ENCODE results near the gene CRIP2. TPM values are rescaled to one million over a fixed set of nuclear protein-coding genes. Genes with fewer than 3 reads are reported as not detected.

The CRIP2 gene
- total and polyA plus RNA-seq, 2 of the 13 experiments (the other 11 are each of a cell fraction or from before 2014, with no cell fraction given): 31.6 to 37.9 TPM

DNA sequence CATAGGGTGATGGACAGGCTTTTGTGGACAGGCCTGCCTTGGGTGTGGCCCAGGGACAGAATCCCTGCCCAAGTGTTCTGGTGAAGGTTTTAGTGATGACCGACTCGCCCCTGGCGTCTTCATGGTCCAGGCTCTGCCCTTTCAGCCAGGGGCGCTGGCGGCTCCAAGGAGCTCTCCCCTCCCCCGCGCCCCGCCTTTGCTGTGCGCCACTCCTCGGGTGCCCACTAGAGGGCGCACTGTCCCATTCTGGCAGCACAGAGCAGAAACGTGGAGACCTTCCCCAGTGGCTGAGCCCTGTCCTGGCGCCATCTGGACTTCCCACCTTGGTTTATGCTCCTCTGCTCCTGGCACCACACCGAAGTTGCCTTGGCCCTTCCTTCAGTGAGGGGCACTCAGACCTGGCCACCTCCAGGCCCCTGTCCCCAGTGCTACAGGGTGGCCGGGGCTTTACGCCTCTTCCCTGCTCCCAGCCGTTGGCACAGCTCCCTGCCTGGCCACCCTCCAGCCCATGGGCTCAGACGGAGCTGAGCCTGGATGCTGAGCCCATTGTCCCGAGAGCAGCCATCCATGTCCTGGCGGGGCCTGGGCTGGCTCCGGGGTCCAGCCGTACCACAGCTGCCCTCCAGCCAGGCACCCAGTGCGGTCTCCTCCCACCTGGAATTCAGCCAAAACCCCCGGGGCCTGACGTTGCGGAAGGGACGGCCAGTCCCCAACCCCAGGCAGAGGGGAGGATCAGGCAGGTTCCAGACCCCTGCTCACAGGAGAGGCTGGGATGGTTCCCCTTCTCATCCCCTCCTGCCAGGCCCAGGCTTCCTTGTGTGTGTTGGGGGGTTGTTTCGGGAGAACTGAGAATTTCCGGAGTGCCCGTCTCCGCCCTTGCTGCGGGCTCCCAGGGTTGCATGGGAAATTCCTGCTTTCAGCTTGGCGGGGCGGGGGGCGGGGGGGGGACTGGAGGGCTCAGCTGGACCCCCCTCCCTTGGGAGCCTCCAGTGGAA is 6.5 kb downstream of the CRIP2 start (continued):
- peak; percentile 74; the same call in 1 of the 2 replicates for TF ChIP-seq MAZ (IDR thresholded peaks at IDR 0.05; ENCODE audit: borderline replicate concordance, low read depth, low read length)
- peak; percentile 86 for TF ChIP-seq MAZ (CRISPR knock-in tag; IDR thresholded peaks at IDR 0.05; ENCODE audit: low read depth)
- TF ChIP-seq NCOR1 (IDR thresholded peaks at IDR 0.05; ENCODE audit: borderline replicate concordance, low read length): no peak
- TF ChIP-seq ZNF713 (CRISPR knock-in tag; IDR thresholded peaks at IDR 0.05): 0 out of 2 replicates have a peak, but pooled peaks have one; percentile 90
- TF ChIP-seq ZNF34 (CRISPR knock-in tag; IDR thresholded peaks at IDR 0.05; ENCODE audit: borderline replicate concordance): no peak
- TF ChIP-seq, protein P1, sequence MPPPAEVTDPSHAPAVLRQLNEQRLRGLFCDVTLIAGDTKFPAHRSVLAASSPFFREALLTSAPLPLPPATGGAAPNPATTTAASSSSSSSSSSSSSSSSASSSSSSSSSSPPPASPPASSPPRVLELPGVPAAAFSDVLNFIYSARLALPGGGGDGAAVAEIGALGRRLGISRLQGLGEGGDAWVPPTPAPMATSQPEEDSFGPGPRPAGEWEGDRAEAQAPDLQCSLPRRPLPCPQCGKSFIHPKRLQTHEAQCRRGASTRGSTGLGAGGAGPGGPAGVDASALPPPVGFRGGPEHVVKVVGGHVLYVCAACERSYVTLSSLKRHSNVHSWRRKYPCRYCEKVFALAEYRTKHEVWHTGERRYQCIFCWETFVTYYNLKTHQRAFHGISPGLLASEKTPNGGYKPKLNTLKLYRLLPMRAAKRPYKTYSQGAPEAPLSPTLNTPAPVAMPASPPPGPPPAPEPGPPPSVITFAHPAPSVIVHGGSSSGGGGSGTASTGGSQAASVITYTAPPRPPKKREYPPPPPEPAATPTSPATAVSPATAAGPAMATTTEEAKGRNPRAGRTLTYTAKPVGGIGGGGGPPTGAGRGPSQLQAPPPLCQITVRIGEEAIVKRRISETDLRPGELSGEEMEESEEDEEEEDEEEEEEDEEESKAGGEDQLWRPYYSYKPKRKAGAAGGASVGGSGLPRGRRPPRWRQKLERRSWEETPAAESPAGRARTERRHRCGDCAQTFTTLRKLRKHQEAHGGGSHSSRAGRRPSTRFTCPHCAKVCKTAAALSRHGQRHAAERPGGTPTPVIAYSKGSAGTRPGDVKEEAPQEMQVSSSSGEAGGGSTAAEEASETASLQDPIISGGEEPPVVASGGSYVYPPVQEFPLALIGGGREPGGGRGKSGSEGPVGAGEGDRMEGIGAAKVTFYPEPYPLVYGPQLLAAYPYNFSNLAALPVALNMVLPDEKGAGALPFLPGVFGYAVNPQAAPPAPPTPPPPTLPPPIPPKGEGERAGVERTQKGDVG (CRISPR knock-in tag; IDR thresholded peaks at IDR 0.05; ENCODE audit: borderline replicate concordance): peak; percentile 61; the same call in 1 of the 2 replicates
- TF ChIP-seq ZNF670 (CRISPR knock-in tag; IDR thresholded peaks at IDR 0.05; ENCODE audit: borderline replicate concordance): 0 out of 2 replicates have a peak, but pooled peaks have one; percentile 57
- TF ChIP-seq, protein P2, sequence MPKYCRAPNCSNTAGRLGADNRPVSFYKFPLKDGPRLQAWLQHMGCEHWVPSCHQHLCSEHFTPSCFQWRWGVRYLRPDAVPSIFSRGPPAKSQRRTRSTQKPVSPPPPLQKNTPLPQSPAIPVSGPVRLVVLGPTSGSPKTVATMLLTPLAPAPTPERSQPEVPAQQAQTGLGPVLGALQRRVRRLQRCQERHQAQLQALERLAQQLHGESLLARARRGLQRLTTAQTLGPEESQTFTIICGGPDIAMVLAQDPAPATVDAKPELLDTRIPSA (CRISPR knock-in tag; IDR thresholded peaks at IDR 0.05; ENCODE audit: borderline replicate concordance): no peak
- TF ChIP-seq YY1 (IDR thresholded peaks at IDR 0.05; ENCODE audit: insufficient read depth, insufficient replicate concordance, low read depth, low read length): peak; percentile 53
- peak; percentile 85; the same call in 1 of the 2 replicates for TF ChIP-seq ZNF350 (CRISPR knock-in tag; IDR thresholded peaks at IDR 0.05; ENCODE audit: borderline replicate concordance, low read depth)
- TF ChIP-seq POLR2AphosphoS5 (IDR thresholded peaks at IDR 0.05; ENCODE audit: low read depth, low read length): no peak
- peak; percentile 46; the same call in 1 of the 2 replicates for TF ChIP-seq CHD2 (IDR thresholded peaks at IDR 0.05; ENCODE audit: low read depth, low read length)
- TF ChIP-seq, protein P3, sequence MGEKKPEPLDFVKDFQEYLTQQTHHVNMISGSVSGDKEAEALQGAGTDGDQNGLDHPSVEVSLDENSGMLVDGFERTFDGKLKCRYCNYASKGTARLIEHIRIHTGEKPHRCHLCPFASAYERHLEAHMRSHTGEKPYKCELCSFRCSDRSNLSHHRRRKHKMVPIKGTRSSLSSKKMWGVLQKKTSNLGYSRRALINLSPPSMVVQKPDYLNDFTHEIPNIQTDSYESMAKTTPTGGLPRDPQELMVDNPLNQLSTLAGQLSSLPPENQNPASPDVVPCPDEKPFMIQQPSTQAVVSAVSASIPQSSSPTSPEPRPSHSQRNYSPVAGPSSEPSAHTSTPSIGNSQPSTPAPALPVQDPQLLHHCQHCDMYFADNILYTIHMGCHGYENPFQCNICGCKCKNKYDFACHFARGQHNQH (CRISPR knock-in tag; IDR thresholded peaks at IDR 0.05): peak; percentile 53; the same call in 1 of the 2 replicates
- no peak for TF ChIP-seq SOX6 (IDR thresholded peaks at IDR 0.05)
- TF ChIP-seq SOX6 (CRISPR knock-in tag; IDR thresholded peaks at IDR 0.05): no peak
- TF ChIP-seq ZNF431 (CRISPR knock-in tag; IDR thresholded peaks at IDR 0.05; ENCODE audit: borderline replicate concordance, low read depth): no peak
- TF ChIP-seq STAG1 (CRISPR knock-in tag; IDR thresholded peaks at IDR 0.05): peak; percentile 76
- TF ChIP-seq JUND (CRISPR knock-in tag; IDR thresholded peaks at IDR 0.05): no peak; the same call in 1 of the 2 replicates
- TF ChIP-seq ZNF136 (CRISPR knock-in tag; IDR thresholded peaks at IDR 0.05; ENCODE audit: low read depth): 0 out of 2 replicates have a peak, but pooled peaks have one; percentile 45
- TF ChIP-seq ZKSCAN1 (IDR thresholded peaks at IDR 0.05; ENCODE audit: low read length): 0 out of 2 replicates have a peak, but pooled peaks have one; percentile 28
- TF ChIP-seq JDP2 (CRISPR knock-in tag; IDR thresholded peaks at IDR 0.05; ENCODE audit: borderline replicate concordance): no peak
- no peak for TF ChIP-seq LCORL (IDR thresholded peaks at IDR 0.05)
- peak; percentile 74 for TF ChIP-seq LCORL (CRISPR knock-in tag; IDR thresholded peaks at IDR 0.05)
- no peak for TF ChIP-seq MED8 (CRISPR knock-in tag; IDR thresholded peaks at IDR 0.05; ENCODE audit: insufficient replicate concordance)
- no peak for TF ChIP-seq ZNF446 (CRISPR knock-in tag; IDR thresholded peaks at IDR 0.05)

All from HepG2 (cell line).